Body of pancreas (tissue), 4 donors: Measurements from ENCODE around the gene ADGRG2.

ENCODE experiments used
- POLR2A ChIP-seq, 3 donors: fragments of 450-650 bp; IDR thresholded peaks; one replicate each; pipeline ENCODE4 v1.6.1; 2016; ENCODE audit warnings: antibody characterized with exemption in 3 of 3, mild to moderate bottlenecking in 2 of 3
- TF ChIP-seq, protein P1 (sequence below), 7 experiments: fragments of 450-650 bp in 4 of 7; fragments of 200-600 bp in 3 of 7; sonication (generic) in 3 of 7; IDR thresholded peaks; one replicate each; pipeline ENCODE4 v1.5.1; 2016 to 2019; ENCODE audit warnings: antibody characterized with exemption in 7 of 7

GRCh38 chrX:19097553-19098283 lies 24.6 kb downstream of the ADGRG2 start:
- TF ChIP-seq, protein P1, sequence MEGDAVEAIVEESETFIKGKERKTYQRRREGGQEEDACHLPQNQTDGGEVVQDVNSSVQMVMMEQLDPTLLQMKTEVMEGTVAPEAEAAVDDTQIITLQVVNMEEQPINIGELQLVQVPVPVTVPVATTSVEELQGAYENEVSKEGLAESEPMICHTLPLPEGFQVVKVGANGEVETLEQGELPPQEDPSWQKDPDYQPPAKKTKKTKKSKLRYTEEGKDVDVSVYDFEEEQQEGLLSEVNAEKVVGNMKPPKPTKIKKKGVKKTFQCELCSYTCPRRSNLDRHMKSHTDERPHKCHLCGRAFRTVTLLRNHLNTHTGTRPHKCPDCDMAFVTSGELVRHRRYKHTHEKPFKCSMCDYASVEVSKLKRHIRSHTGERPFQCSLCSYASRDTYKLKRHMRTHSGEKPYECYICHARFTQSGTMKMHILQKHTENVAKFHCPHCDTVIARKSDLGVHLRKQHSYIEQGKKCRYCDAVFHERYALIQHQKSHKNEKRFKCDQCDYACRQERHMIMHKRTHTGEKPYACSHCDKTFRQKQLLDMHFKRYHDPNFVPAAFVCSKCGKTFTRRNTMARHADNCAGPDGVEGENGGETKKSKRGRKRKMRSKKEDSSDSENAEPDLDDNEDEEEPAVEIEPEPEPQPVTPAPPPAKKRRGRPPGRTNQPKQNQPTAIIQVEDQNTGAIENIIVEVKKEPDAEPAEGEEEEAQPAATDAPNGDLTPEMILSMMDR (IDR thresholded peaks at IDR 0.05) = no peak
- no peak for TF ChIP-seq POLR2A (IDR thresholded peaks at IDR 0.05)
